ENCODE results near the gene MPP1. TPM values are rescaled to one million over a fixed set of nuclear protein-coding genes. Genes with fewer than 3 reads are reported as not detected.

The MPP1 gene
- total and polyA plus RNA-seq, 2 donors (not counting 3 experiments of a cell fraction or from before 2014, with no cell fraction given): 22.1 to 32.3 TPM

DNA sequence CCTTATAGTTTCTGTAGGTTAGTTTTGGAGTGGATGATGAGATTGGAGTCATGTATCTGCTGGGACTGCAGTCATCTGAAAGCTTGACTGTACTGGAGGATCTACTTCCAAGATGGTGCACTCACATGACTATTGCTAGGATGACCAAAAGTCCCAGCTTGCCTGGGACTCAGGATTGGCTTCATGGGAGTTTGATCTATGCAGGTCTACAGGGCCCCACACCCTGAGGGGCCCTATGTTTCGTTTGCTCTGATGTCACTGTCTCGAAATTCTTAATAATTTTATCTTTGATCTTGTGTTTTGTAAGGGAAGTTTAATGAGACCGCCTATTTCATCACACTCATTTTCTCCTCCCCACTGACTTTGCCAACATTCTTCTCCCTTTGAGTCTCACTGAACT lies 29.3 kb upstream of the MPP1 start, which contains the start of gene SMIM9:
SMIM9 (minus strand) TSS at position 101 of the 400 bp plus-strand sequence. CDS start 3,806 bp downstream, outside the sequence.
- CTCF ChIA-PET: interaction anchor here (0.8 kb wide), 1 partner anchor 86 kb away, joined by 3 read pairs; no protein-coding TSS in a partner anchor
- FAIRE-seq: no peak
- H3K4me1 ChIP-seq (ENCODE audit: control insufficient read depth, extremely low read depth, insufficient read depth, low read length): no peaks in the 10 kb centered on the region

More for the DNA sequence above, 29.3 kb upstream of the MPP1 start, which contains the start of gene SMIM9:
- POLR2A ChIA-PET: no interaction called here
- H3K36me3 ChIP-seq (ENCODE audit: control insufficient read depth in 2 of 2, extremely low read depth in 1 of 2, insufficient read depth in 2 of 2, low read length in 2 of 2): no peaks in the 10 kb centered on the region
- DNase-seq (ENCODE audit: low read depth, low spot score): no peak
- dilution Hi-C loops (cut with MboI; ENCODE audit: extremely low pct_ligation_motif_present, low sequenced_read_pairs): no loop called here
- H4K20me1 ChIP-seq (replicated peaks; ENCODE audit: control insufficient read depth, extremely low read depth, insufficient read depth, low read length): no peaks in the 10 kb centered on the region
- H3K27ac ChIP-seq (ENCODE audit: insufficient read depth, low read depth, low read length): no peak within 1 kb of the TSS
- intact Hi-C loops (cut with micrococcal nuclease): no loop called here
- H3K9me3 ChIP-seq (replicated peaks; ENCODE audit: control insufficient read depth, insufficient read depth, low read length): no peaks in the 10 kb centered on the region
- no peak within 1 kb of the TSS for H3K9ac ChIP-seq (replicated peaks; ENCODE audit: extremely low read depth, insufficient read depth, low read length)
- BruUV-seq (replicated peaks): no TSS peak
- TF ChIP-seq, protein P1, sequence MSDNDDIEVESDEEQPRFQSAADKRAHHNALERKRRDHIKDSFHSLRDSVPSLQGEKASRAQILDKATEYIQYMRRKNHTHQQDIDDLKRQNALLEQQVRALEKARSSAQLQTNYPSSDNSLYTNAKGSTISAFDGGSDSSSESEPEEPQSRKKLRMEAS (IDR thresholded peaks at IDR 0.05; ENCODE audit: insufficient read depth, insufficient read length): no peak
- TF ChIP-seq, protein P2, sequence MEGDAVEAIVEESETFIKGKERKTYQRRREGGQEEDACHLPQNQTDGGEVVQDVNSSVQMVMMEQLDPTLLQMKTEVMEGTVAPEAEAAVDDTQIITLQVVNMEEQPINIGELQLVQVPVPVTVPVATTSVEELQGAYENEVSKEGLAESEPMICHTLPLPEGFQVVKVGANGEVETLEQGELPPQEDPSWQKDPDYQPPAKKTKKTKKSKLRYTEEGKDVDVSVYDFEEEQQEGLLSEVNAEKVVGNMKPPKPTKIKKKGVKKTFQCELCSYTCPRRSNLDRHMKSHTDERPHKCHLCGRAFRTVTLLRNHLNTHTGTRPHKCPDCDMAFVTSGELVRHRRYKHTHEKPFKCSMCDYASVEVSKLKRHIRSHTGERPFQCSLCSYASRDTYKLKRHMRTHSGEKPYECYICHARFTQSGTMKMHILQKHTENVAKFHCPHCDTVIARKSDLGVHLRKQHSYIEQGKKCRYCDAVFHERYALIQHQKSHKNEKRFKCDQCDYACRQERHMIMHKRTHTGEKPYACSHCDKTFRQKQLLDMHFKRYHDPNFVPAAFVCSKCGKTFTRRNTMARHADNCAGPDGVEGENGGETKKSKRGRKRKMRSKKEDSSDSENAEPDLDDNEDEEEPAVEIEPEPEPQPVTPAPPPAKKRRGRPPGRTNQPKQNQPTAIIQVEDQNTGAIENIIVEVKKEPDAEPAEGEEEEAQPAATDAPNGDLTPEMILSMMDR (IDR thresholded peaks at IDR 0.05; ENCODE audit: extremely low read depth in 1 of 2, insufficient read depth in 1 of 2, low read depth in 1 of 2, low read length in 2 of 2): no peak
- no peak for TF ChIP-seq JUN (IDR thresholded peaks at IDR 0.05; ENCODE audit: borderline replicate concordance, insufficient read depth, insufficient read length, low read depth)
- TF ChIP-seq POLR2AphosphoS5 (IDR thresholded peaks at IDR 0.05; ENCODE audit: insufficient read depth, low read depth, low read length): no peak
- no peak for TF ChIP-seq EZH2 (IDR thresholded peaks at IDR 0.05; ENCODE audit: borderline replicate concordance, low read depth, low read length, severe bottlenecking)
- no peak for TF ChIP-seq FOS (IDR thresholded peaks at IDR 0.05; ENCODE audit: borderline replicate concordance, insufficient read depth, low read length)
- no peak for TF ChIP-seq POLR2A (IDR thresholded peaks at IDR 0.05; ENCODE audit: low read depth, low read length)
- no peak for TF ChIP-seq MYC (IDR thresholded peaks at IDR 0.05; ENCODE audit: low read depth, low read length)
- no peak for TF ChIP-seq GATA2 (IDR thresholded peaks at IDR 0.05; ENCODE audit: insufficient read depth, insufficient read length, low read depth, low read length)
- peaks cover 1 to 4% of the 10 kb centered on the region in 2 experiments for H3K27me3 ChIP-seq (ENCODE audit: control insufficient read depth in 2 of 2, insufficient read depth in 2 of 2, low read length in 2 of 2)
- H3K4me3 ChIP-seq (replicated peaks in 1 of 3; ENCODE audit: insufficient read depth in 1 of 3, low read depth in 1 of 3, low read length in 3 of 3): no peak within 1 kb of the TSS
- no peaks in the 10 kb centered on the region for H3K9me1 ChIP-seq (replicated peaks; ENCODE audit: control insufficient read depth, extremely low read depth, insufficient read depth, low read length)
- no peak within 1 kb of the TSS for H3K4me2 ChIP-seq (ENCODE audit: insufficient read depth, low read length)
- no peaks in the 10 kb centered on the region for H3K79me2 ChIP-seq (ENCODE audit: control insufficient read depth, insufficient read depth, low read length)
- no peak within 1 kb of the TSS for H2AFZ ChIP-seq (ENCODE audit: low read depth, low read length)
